ENCODE data around the gene JUN. TPM values are rescaled to one million over a fixed set of nuclear protein-coding genes. Genes with fewer than 3 reads are reported as not detected.

The JUN gene
- total RNA-seq, 4 donors from 2014 or later: 41.2 to 104 (median 90.8) TPM

DNA sequence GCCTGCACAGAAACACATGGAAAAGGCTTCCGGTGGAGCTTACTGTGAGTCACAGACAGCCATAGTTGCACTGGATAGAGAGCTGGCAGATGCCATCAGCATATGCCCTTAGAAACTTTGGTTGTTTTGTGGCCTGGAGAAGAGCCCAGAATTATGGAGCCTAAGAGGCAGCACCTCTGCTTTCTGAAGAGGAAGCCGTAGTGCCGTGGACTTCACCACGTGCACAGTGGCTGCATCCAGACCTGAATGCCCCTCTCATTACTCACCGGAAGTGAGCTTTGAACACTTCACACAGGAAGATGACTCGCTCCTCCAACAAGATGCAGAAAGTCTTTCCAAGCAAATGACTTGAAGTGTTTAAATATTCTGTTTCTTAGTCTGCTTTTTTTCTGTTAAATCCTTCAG, 28.4 kb downstream of the JUN start:
- H3K4me3 ChIP-seq: peak overlapping the region in 2 of 4 donors; percentile 2 to 3
- in situ Hi-C loops (cut with MboI; ENCODE audit: low sequenced_read_pairs in 4 of 4): no loop called here
- H3K4me1 ChIP-seq: peaks cover 0 to 25% of the 10 kb centered on the region in 2 donors
- no peaks in the 10 kb centered on the region for H3K27me3 ChIP-seq
- peak; percentile 37 to 69 for DNase-seq
- peak; percentile 78 to 86 for ATAC-seq
- no peaks in the 10 kb centered on the region for H3K36me3 ChIP-seq
- TF ChIP-seq POLR2A (IDR thresholded peaks at IDR 0.05): peak in 1 of 2 donors; percentile 30
- TF ChIP-seq, protein P1, sequence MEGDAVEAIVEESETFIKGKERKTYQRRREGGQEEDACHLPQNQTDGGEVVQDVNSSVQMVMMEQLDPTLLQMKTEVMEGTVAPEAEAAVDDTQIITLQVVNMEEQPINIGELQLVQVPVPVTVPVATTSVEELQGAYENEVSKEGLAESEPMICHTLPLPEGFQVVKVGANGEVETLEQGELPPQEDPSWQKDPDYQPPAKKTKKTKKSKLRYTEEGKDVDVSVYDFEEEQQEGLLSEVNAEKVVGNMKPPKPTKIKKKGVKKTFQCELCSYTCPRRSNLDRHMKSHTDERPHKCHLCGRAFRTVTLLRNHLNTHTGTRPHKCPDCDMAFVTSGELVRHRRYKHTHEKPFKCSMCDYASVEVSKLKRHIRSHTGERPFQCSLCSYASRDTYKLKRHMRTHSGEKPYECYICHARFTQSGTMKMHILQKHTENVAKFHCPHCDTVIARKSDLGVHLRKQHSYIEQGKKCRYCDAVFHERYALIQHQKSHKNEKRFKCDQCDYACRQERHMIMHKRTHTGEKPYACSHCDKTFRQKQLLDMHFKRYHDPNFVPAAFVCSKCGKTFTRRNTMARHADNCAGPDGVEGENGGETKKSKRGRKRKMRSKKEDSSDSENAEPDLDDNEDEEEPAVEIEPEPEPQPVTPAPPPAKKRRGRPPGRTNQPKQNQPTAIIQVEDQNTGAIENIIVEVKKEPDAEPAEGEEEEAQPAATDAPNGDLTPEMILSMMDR (IDR thresholded peaks at IDR 0.05 in 4 of 5, conservative IDR thresholded peaks at IDR 0.05 in 1 of 5): no peak
- H3K27ac ChIP-seq: peak overlapping the region; percentile 61 to 67 (median 66)
- H3K9me3 ChIP-seq: no peaks in the 10 kb centered on the region
- intact Hi-C loops (cut with DNase I; ENCODE audit: low total_unique reads): no loop called here

DNA sequence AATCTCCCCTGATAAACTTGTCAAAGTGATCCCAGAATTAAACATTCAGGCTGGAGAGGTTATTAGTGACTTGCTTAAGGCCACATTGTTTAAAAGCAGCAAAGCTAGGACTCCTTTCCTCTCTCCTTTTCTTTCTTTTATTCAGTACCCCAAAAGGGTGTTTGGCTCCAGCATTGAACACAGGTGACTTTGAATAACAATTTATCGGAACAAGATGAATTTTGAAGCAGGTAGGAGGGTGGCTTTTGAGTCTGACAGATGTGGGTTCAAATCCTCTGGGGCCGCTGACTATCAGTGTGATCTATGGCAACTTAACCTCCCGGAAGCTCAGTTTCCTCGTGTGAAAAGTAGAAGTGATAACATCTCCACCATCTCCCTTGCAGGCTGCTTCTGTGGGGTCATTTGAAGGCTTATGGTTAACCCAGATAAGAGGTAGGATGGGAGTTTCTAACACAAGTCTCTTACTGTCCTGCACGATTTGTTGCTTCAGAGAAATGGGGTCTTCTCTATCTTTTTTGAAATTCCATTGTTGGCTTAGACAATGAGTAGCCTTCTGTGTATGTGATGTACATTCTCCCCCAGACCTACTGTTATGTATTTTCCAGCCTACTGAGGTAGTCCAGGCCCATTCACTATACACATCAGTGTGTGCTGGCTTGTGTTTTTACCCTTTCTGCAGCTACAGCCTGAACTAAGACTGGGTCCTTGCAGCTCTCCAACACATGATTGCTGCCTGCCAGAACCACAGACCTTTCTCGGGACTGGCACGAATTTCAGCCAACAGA, 29.0 kb downstream of the JUN start:
- TF ChIP-seq, protein P1 (IDR thresholded peaks at IDR 0.05 in 4 of 5, conservative IDR thresholded peaks at IDR 0.05 in 1 of 5): no peak
- TF ChIP-seq POLR2A (IDR thresholded peaks at IDR 0.05): no peak
- intact Hi-C loops (cut with DNase I; ENCODE audit: low total_unique reads) (no loop called here), in situ Hi-C loops (cut with MboI; ENCODE audit: low sequenced_read_pairs in 4 of 4) (no loop called here)
- ATAC-seq (no peak), DNase-seq (no peak)
- Histone ChIP-seq H3K4me1 (peaks cover 0 to 25% of the 10 kb centered on the region in 2 donors), H3K27me3 (no peaks in the 10 kb centered on the region), H3K27ac (peak overlapping the region; percentile 61 to 67 (median 66)), H3K4me3 (peak overlapping the region in 2 of 4 donors; percentile 2 to 3), H3K36me3 (no peaks in the 10 kb centered on the region), H3K9me3 (no peaks in the 10 kb centered on the region)

DNA sequence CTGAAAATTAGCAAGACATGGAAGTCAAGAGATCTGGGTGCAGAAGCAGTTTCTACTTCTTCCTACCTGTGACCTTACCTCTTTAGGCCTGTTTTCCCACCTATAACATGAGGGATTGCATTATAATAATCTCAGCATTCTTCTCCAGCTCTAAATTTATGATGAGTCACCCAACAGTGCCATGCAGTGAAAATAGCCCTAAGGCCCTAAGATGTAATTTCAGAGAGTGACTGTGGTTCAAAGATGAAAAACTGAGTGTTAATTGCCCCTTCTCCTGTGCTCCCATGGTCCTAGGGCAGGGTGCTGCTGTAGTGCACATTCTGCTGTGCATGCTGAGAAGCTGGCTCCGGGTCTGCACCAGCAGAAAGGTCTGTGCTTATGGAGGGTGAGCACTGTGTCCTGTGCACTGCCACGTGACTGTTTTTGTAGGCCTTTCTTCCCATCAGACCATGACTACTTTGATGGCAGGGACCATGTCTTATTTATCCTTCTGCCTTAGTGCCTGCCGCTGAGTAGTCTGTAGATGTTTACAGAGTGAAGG, 29.7 kb downstream of the JUN start:
- TF ChIP-seq POLR2A (IDR thresholded peaks at IDR 0.05): no peak
- TF ChIP-seq, protein P1 (IDR thresholded peaks at IDR 0.05 in 4 of 5, conservative IDR thresholded peaks at IDR 0.05 in 1 of 5): no peak
- Histone ChIP-seq H3K4me3 (no peak overlapping the region), H3K36me3 (no peaks in the 10 kb centered on the region), H3K27ac (no peak overlapping the region), H3K27me3 (no peaks in the 10 kb centered on the region), H3K9me3 (no peaks in the 10 kb centered on the region), H3K4me1 (peaks cover 0 to 25% of the 10 kb centered on the region in 2 donors)
- DNase-seq (no peak), ATAC-seq (no peak)
- intact Hi-C loops (cut with DNase I; ENCODE audit: low total_unique reads): no loop called here
- in situ Hi-C loops (cut with MboI; ENCODE audit: low sequenced_read_pairs in 4 of 4): no loop called here

DNA sequence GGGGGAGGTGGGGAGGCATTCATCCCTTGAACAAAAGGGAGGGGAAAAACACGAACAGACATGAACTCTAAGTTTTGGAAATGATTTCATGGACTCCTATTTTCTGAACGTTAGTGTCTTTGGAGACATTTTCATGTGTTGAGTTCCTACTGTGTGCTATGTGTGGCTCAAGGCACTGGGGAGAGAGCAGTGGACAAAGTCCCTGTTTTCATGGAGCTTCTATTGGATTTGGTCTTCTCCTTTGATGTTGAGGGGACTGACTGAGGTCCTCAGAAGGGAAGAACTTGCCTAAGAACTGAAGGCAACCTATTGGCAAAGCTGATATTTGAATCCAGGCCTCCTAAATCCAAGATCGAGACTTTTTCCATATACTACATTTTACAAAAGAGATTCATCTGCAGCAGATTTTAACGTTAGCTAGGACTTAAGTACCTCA, 30.4 kb downstream of the JUN start:
- TF ChIP-seq, protein P1 (IDR thresholded peaks at IDR 0.05 in 4 of 5, conservative IDR thresholded peaks at IDR 0.05 in 1 of 5): no peak
- TF ChIP-seq POLR2A (IDR thresholded peaks at IDR 0.05): no peak
- H3K27me3 ChIP-seq: no peaks in the 10 kb centered on the region
- DNase-seq (no peak), ATAC-seq (no peak)
- no peaks in the 10 kb centered on the region for H3K36me3 ChIP-seq
- H3K9me3 ChIP-seq: no peaks in the 10 kb centered on the region
- no peak overlapping the region for H3K4me3 ChIP-seq
- in situ Hi-C loops (cut with MboI; ENCODE audit: low sequenced_read_pairs in 4 of 4): no loop called here
- peak overlapping the region in 3 of 4 donors; percentile 4 to 45 (median 33) for H3K27ac ChIP-seq
- intact Hi-C loops (cut with DNase I; ENCODE audit: low total_unique reads): no loop called here
- peaks cover 0 to 25% of the 10 kb centered on the region in 2 donors for H3K4me1 ChIP-seq
